Fibroblast of skin of scalp (primary cell): ENCODE results near the gene FUS.

Experiments used
- DNase-seq: peaks from one replicate; pipeline ENCODE4 v3.0.0-alpha.2; 2013

Gene FUS

DNA sequence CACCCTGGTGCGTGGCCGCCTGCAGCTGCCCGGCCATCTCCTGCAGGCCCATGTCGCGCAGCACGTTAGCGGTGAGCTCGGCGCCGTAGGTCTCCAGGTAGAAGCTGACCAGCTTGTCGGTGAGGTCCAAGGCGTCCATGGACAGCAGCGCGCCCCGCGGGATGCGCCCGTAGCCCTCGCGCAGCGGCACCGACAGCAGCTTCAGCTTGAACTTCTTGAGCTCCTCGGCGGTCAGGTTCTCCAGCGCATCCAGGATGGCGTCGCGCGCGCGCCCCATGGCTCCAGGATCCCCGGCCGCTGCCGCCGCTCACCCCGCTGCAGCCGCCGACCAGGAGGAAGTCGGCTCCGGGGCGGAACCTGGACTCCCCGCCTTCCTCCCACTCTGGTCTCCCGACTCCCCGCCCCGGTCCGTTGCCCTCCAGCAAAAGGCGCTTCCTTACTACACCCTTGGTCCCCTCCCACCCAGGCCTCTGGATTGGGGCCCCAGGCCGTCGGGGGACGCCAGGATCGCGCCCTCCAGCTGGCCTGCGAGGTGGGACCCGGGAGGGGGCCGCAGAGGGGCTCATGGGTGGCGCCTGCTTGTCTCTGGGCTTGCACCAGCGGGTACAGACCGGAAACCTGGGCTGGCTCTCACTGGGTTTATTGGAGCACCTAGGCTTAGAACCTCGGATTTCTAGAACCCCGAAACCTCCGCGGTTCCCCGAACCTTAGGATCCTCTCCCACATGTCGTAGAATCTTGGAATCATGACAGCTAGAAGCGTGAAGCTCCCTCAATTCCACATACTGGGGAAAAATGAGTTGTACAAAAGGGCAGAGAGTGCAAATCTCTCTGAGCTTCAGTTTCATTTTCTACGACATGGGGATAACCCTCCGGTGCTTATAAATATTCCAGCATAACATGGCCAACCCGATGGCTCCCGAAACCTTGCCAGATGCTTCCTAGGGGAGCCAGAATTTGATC, 22.8 kb downstream of the FUS start, which contains the start of gene PYCARD:
PYCARD (minus strand) TSS at position 347 of the 962 bp plus-strand sequence; CDS start at position 277, 70 bp downstream.
- DNase-seq: no peak

- DNase-seq: no peak
These were observed 25.1 kb downstream of the FUS start for GRCh38 chr16:31204871-31205666.

DNA sequence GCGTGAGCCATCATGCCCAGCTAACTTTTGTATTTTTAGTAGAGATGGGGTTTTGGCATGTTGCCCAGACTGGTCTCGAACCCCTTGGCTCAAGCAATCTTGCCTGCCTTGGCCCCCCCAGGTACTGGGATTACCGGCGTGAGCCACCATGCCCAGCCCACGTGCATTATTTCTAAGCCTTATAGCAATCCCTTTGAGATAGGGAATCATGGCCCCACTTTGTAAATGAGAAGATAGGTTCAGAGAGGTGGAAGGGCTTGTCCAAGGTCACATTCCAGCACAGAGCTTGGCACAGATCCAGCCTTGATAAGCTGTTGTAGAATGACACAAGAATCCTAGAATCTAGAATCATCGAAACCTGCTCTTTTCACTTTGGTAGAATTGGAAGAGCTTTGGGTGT, 26.8 kb downstream of the FUS start:
- no peak for DNase-seq

DNA sequence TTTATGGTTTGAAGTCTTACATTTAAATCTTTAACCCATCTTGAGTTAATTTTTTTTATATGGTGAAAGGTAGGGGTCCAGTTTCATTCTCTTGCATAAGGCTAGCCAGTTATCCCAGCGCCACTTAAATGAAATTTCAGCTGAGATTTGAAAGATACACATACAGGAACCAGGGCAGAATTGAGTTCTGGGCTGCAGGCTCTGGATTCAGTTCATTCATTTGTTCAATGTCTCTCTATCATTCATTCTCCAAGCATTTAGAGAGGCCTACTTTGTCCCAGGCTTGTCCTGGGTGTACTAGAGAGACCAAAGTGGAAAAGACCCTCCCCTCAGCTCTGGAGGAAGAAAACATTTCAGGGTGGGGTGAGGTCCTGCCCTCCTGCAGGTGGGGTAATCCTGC, 33.4 kb downstream of the FUS start:
- DNase-seq: no peak

GRCh38 chr16:31213877-31214707, 34.2 kb downstream of the FUS start, which contains the start of gene TRIM72:
Gene TRIM72 (plus strand): TSS chr16:31214119. CDS start chr16:31214739, 620 bp downstream.
- DNase-seq: no peak

DNA sequence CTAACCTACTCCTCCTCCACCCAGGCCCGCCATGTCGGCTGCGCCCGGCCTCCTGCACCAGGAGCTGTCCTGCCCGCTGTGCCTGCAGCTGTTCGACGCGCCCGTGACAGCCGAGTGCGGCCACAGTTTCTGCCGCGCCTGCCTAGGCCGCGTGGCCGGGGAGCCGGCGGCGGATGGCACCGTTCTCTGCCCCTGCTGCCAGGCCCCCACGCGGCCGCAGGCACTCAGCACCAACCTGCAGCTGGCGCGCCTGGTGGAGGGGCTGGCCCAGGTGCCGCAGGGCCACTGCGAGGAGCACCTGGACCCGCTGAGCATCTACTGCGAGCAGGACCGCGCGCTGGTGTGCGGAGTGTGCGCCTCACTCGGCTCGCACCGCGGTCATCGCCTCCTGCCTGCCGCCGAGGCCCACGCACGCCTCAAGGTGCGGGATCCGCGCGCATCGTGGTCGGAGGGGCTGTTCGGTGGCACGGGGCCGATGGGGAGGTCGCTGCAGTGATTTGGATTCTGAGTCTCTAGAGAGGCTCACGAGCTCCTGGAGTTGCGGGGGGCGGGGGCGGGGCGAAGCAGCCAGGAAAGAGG, 34.9 kb downstream of the FUS start:
- DNase-seq: no peak

DNA sequence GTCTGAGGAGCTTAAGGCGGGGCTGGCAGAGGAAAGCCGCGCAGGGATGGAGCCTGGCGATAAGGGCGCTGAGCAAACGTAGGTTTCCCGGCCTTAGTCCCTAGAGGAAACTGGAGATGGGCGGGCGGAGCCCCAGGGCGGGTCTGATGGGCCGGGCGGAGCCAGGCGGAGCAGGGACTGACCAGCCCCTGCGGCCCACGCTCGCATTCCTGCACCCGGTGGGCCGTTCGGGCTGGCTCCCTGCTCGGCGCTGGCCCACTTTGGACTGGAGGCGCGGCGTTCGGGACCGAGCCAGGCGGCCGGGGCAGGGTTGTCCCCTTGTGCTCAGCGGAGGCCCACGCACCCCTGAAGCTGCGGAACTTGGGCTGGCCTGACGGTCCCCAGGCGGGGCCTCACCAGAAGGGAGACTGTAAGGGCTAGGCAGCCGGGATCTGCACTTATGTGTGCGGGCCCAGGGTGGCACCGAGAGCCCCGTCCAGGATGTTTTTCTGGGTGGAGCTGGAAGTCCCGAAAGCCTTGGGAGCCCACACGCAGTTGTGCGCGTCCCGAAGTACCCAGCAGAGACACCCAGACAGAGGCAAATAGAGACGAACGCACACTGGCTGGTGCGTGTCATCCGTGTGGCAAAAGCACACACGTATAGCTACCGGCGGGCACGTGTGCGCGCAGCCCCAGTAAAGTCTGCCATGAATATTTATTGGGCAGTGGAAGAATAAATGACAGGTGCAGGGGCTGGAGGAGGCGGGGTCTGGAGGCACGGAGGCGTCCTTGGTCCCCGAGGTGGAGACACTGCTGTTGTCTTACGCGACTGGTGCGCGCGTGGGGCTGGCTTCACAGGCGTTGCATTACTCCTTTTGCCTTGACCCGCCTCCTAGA, 35.6 kb downstream of the FUS start:
- peak; percentile 27 for DNase-seq

DNA sequence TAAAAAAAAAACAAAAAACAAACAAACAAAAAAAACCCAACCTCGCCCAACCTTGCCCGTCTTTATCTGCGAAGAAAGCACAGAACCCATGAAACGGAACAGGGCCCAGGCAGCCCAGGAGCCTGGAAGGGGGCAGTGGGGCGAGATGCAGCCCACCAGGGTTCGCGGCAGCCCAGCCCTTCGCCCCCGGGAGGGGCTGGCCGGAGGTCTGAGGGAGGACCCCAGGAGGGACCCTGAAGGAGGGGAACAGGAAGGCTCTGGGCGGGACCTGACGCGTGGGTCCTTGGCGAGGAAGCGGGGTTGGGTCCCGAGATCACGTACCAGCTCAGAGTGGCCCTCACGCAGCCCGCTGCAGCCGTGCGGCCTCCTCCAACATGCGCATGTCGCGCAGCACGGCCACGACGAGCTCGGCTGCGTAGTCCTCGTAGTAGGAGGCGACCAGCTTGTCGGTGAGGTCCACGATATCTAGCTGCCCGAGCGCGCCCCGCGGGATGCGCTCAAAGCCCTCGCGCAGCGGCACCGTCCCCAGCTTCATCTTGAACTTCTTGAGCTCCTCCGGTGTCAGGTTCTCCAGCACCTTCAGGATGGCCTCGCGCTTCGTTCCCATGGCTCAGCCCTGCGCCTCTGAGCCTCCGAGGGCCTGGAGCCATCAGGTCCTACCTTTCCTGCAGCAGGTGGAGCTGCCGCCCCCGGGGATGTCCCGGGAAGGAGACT, 36.6 kb downstream of the FUS start, which contains the start of gene PYDC1:
PYDC1 (minus strand) TSS at position 714 of the 714 bp plus-strand sequence; CDS start at position 607, 107 bp downstream.
- no peak for DNase-seq

- DNase-seq: no peak
These were observed 37.2 kb downstream of the FUS start for GRCh38 chr16:31217136-31217530.

- DNase-seq: no peak
These were observed 39.3 kb downstream of the FUS start for GRCh38 chr16:31219154-31219741.

DNA sequence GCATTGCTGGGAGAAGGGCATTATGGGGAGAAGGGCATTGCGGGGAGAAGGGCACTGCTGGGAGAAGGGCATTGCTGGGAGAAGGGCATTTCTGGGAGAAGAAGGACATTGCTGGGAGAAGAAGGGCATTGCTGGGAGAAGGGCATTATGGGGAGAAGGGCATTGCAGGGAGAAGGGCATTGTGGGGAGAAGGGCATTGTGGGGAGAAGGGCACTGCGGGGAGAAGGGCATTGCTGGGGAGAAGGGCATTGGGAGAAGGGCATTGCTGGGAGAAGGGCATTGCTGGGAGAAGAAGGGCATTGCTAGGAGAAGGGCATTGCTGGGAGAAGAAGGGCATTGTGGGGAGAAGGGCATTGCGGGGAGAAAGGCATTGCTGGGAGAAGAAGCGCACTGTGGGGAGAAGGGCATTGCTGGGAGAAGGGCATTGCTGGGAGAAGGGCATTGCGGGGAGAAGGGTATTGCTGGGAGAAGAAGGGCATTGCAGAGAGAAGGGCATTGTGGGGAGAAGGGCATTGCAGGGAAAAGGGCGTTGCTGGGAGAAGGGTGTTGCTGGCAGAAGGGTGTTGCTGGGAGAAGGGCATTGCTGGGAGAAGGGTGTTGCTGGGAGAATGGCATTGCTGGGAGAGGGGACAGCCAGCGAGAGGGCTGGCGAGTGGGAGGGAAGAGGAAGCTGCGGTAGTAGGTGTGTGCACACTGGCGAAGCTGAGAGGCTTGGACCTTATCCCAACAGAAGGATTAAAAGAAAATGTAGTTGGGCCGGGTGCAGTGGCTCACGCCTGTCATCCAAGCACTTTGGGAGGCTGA, 41.6 kb downstream of the FUS start:
- DNase-seq: no peak

- DNase-seq: no peak
These were observed 43.1 kb downstream of the FUS start for GRCh38 chr16:31223044-31223443.

- DNase-seq: no peak
These were observed 44.4 kb downstream of the FUS start for GRCh38 chr16:31224092-31224955.

GRCh38 chr16:31225193-31225592, 45.3 kb downstream of the FUS start:
- no peak for DNase-seq

- DNase-seq: no peak
These were observed 48.3 kb downstream of the FUS start for GRCh38 chr16:31228206-31228605.

GRCh38 chr16:31229501-31229900, 49.6 kb downstream of the FUS start:
- no peak for DNase-seq

GRCh38 chr16:31238041-31238440, 58.1 kb downstream of the FUS start:
- no peak for DNase-seq
